Activated CD4-positive, alpha-beta T cell treated with anti-CD3 and anti-CD28 coated beads for 4 hours (primary cell): ENCODE measurements around the gene RPS15.
"Not testable (repeated sequence)": the region's sequence is repeated elsewhere in the genome, so short reads cannot be mapped to it uniquely, and the experiment has no call there.

ENCODE experiments used
- DNase-seq, 2 donors: peaks; one replicate each; pipeline ENCODE4 v3.0.0-alpha.2; 2020

Gene RPS15

DNA sequence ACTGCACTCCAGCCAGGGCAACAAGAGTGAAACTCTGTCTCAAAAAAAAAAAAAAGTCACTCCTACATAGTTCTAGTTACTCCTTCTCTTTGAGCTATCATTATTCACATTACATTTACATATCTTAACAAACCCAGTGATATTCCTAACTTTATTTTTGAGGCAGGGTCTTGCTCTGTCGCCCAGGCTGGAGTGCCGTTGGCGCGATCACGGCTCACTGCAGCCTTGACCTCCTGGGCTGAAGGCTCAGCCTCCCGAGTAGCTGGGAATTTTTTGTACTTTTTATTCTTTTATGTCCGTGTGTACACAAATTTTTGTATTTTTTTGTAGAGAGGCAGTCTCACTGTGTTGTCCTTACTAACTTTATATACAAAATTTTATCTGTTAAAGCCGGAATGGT, 587 bp upstream of the RPS15 start:
- no peak for DNase-seq

DNA sequence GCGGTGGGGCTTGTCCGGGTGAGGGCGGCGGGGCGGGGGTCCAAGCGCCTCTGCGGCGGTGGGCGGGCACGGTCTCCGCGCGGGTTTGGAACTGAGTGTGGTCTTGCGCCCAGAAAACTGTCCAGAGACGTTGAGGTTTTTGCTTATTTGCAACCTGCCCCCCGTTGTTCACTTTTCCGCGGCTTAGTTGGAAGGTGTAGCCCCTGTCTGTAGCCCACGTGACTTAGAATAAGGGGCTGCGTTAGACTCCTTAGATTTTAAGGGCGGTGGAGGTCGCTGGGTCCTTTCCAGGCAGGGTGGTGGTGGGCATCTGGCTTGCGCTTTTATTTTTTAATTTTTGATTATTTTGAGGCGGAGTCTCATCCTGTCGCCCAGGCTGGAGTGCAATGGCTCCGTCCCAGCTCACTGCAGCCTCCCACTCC, 748 bp downstream of the RPS15 start:
- no peak for DNase-seq

- not testable (repeated sequence) for DNase-seq
Observed at GRCh38 chr19:1439525-1440417, 1.6 kb downstream of the RPS15 start.

DNA sequence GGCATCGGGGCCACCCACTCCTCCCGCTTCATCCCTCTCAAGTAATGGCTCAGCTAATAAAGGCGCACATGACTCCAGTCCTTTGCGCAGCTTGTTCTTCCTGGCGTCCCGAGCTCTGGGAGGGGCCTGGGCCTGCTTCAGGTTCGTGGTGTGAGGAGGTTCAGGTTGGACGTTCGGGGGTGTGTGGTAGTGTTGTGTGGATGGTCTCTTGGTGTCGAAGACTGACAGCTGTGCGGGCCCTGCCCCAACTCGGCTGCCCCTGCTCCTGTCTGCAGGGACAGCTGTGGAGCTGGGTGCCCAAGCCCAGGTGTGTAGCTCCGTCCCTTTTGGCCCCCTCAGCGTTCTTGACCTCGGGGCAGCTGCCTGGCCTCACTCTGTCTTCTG, 2.2 kb downstream of the RPS15 start:
- no peak for DNase-seq

- DNase-seq, result no peak
Observed at GRCh38 chr19:1441022-1441426, 2.8 kb downstream of the RPS15 start.

DNA sequence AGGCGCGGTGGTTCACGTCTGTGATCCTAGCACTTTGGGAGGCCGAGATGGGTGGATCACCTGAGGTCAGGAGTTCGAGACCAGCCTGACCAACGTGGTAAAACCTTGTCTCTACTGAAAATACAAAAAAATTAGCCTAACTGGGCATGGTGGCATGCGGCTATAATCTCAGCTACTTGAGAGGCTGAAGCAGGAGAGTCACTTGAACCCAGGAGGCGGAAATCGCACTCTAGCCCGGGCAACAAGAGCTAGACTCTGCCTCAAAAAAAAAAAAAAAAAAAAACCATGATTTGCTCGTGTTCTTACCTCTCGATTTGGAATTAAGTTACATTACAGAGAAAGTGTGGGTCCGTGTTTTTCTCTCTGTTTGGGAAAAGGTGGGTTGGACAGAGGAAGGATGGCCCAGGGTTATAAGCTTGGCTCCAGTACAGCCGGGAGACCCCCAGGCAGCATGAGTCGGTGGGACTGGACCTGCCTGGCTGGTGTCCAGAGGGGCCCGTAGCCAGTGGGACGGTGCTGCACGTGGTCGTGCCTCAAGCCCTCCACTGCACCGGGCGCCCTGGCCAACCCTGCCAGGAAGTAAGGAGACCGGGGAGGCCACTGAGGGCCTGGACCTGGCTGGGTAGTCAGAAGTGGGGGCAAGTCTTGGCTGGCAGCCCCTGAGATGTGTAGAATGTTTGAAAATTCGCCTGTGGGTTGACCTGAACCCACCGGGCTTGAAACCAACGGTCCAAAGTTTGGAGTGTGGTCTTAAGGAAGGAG, 3.7 kb downstream of the RPS15 start:
- no peak for DNase-seq

GRCh38 chr19:1445185-1445931, 7.2 kb downstream of the RPS15 start:
- peak; percentile 69 to 74 for DNase-seq

DNA sequence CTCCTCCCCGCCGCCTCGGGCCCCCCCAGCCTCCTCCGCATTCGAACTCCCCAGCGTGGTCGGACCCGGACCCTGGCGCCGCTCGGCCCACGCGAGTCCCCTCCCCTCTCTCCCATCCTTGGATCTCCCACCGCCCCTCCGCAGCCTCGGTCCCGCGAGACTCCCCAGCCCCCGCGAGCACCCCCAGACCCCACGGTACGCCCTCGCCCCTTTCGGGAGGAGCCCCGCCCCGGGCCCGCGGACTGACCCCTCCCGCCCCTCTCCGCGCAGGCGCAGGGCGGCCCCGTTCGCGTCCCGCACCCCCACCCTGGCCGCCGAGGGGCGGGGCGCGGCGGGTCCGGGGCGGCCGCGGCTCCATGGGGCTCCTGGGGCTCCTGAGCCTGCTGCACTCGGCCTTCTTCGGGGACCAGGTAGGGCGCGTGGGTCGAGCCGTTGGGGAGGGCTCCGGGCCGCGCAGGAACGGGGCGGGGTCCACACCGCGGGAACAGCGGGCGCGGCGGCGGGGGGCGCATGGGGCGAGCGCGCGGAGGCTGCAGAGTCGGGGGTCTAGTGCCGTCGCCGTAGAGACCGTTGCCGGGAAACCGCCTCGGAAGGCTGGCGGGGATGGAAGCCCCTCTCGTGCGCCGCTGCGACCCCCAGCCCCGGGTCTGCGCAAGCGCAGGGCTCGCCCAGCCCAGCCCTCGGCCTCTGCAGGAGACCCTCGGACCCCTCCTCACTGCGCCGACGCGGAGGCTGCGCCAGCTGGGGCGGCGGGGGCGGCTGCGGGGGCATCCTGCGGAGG, 7.9 kb downstream of the RPS15 start:
- no peak for DNase-seq

GRCh38 chr19:1446713-1447481, 8.7 kb downstream of the RPS15 start:
- no peak for DNase-seq

DNA sequence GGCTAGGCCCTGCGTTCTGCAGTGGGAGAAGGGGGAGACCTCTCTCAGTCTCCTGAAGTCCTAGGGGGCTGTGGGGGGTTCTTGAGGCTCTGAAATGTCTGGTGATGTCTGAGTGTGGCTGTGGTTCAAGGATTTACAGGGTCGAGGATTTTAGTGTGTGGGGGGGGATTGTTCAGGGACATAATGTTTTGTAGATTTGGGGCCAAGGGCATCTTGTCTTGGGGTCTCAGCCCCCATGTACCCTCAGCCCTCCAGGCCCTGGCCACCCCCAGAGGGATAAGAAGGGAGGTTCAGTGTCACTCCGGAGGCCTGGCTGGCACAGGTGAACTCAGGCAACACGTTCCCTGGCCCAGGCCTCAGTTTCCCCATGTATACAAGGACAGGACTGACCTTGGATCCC, 9.3 kb downstream of the RPS15 start:
- no peak for DNase-seq

DNA sequence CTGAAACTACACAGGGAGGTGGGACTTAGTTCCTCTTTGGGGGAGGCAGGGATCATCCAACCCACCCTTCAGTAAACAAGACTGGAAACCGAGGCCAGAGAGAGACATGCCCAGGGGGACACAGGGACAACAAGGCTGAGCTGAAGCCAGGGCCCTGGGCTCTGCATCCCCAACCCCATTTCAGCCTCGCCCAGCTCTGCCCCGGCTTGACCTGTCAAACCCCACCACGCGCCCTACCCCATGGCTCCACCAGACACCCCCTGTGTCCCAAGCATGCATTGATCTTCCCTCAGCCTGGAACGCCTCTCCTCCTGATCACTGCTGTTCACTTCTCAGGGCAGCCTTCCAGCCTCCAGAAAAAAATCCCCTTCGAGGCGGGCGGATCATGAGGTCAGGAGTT, 9.7 kb downstream of the RPS15 start:
- DNase-seq, result no peak

- no peak for DNase-seq
Observed at GRCh38 chr19:1449467-1450442, 11.6 kb downstream of the RPS15 start, which contains the start of gene APC2. TSS of gene APC2 (plus strand) at chr19:1450121. CDS start at chr19:1453002, 2,881 bp downstream.

DNA sequence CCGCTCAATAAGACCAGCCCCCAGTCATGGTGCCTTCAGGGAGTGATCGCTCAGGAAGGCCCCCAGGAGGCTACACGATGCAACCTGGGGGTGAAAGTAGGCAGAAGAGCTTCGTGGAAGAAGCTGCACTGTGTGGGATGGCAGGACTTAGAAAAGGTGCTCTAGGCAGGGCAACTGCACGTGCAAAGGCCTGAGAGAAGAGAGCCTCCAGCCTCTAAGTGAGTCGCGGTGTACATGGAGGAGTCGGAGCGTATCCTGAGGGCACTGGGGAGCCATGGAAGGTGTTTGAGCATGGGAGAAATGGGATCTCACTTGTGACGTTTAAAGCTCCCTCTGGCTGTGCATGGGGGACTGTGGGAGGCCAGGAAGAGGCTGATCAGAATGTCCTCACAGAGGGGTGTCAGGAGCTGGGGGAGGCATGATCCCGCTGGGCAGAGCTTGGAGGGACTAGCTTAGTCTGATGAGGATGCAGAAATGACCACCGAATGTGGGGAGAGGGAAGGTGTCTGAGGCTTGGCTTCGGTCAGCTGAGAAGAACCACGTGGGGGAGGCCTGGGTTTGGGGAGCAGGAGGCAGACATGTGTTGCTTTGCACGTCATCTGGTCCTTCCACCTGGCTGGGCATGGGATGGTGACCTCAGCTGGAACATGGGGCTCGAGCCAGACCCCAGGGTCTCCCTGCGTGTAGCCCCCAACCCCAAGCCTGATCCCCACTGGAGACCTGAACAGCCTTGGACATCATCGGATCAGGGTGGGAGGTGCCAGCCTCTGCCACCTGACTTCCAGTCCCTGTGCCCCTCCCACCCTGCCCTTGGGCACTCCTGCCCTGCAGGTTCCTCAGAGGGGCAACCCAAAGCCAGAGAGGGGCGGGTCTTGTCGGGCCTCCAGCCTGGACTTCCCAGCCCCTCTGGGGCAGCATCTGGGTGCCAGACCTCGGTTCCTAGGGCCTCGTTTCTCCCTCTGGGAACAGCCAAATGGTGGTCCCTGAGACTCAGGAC, 12.8 kb downstream of the RPS15 start:
- no peak for DNase-seq

DNA sequence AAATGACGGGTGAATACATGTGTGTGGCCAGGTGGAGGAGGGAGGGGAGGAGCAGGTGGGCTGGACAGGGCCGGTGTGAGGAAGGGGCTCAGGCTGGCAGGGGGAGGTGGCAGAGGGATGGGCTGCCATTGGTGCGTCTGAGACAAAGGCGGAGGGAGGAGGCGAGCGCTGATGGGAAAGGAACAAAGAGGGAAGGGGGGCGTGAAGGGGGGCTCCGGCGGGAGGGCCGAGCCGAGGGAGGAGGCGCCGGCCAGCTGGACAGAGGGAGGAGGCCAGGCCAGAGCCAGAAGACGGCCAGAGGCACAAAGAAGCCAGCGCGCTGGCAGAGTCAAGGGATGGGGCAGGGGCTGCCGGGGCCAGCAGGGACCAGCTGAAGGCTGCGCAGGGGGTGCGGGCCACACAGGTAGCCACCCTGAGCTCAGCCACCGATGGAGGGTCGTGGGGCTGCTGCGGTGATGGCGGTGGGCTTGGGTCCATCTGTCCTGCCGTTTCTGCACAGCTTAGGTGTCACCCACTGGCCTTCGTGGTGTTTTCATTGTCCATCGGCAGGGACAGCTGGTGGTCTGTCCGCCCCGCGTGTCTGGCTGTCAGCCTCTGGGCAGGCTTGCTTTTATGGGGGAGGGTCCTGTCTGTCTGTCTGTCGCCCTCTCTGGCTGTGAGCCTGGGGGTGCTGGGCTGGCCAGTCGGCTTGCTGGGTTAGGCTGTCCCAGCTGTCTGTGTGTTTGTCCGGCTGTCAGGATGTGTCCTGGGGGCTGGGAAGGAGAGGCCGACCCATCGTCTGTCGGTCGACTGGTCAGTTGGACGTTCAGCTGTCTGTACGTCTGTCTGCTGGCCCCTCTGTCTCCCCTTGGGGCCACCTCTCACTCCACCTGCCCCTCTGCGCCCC, 14.0 kb downstream of the RPS15 start:
- no peak for DNase-seq

- no peak for DNase-seq
Observed at GRCh38 chr19:1452802-1453524, 14.8 kb downstream of the RPS15 start.

GRCh38 chr19:1453525-1454364, 15.5 kb downstream of the RPS15 start:
- DNase-seq, result no peak

- no peak for DNase-seq
Observed at GRCh38 chr19:1455002-1455335, 16.8 kb downstream of the RPS15 start.
